Measurements from ENCODE around the gene BCORL1. TPM values are rescaled to one million over a fixed set of nuclear protein-coding genes. Genes with fewer than 3 reads are reported as not detected.

BCORL1 gene
- 10 to 100 TPM in 3 of 4 donors, 1 to 10 TPM in 1; 7.4 to 16.5 (median 11.5) TPM for total RNA-seq

- no peak within 1 kb of the TSS for H3K4me3 ChIP-seq
- no peaks in the 10 kb centered on the region for H3K27me3 ChIP-seq
- no peaks in the 10 kb centered on the region for H3K4me1 ChIP-seq
- H3K27ac ChIP-seq: peak within 1 kb of the TSS; percentile 52 to 76 (median 66)
- H3K36me3 ChIP-seq: no peaks in the 10 kb centered on the region
- peak; percentile 89 to 95 (median 89) for DNase-seq
- TF ChIP-seq CTCF (IDR thresholded peaks at IDR 0.05): no peak
- TF ChIP-seq POLR2A (IDR thresholded peaks at IDR 0.05): peak; percentile 62 to 71
- no peaks in the 10 kb centered on the region for H3K9me3 ChIP-seq
Observed at GRCh38 chrX:129982300-129983251, at the start of gene BCORL1. Gene BCORL1 (plus strand): TSS chrX:129982635. CDS start chrX:130005232, 22,597 bp downstream.

- DNase-seq: peak in 2 of 3 donors; percentile 54 to 59
- peak overlapping the region; percentile 35 to 66 (median 58) for H3K4me3 ChIP-seq
- H3K36me3 ChIP-seq: no peaks in the 10 kb centered on the region
- no peaks in the 10 kb centered on the region for H3K27me3 ChIP-seq
- H3K9me3 ChIP-seq: no peaks in the 10 kb centered on the region
- no peaks in the 10 kb centered on the region for H3K4me1 ChIP-seq
- TF ChIP-seq CTCF (IDR thresholded peaks at IDR 0.05): no peak
- no peak for TF ChIP-seq POLR2A (IDR thresholded peaks at IDR 0.05)
- H3K27ac ChIP-seq: peak overlapping the region in 3 of 4 donors; percentile 64 to 94 (median 78)
Observed at GRCh38 chrX:129932821-129933321, 49.6 kb upstream of the BCORL1 start.

GRCh38 chrX:129933700-129934099 lies 48.7 kb upstream of the BCORL1 start:
- Histone ChIP-seq H3K27ac (no peak overlapping the region), H3K9me3 (no peaks in the 10 kb centered on the region), H3K4me3 (no peak overlapping the region), H3K36me3 (no peaks in the 10 kb centered on the region), H3K4me1 (no peaks in the 10 kb centered on the region), H3K27me3 (no peaks in the 10 kb centered on the region)
- TF ChIP-seq CTCF (IDR thresholded peaks at IDR 0.05): no peak
- TF ChIP-seq POLR2A (IDR thresholded peaks at IDR 0.05): no peak
- no peak for DNase-seq

GRCh38 chrX:129934461-129934860 lies 48.0 kb upstream of the BCORL1 start:
- Histone ChIP-seq H3K4me3 (no peak overlapping the region), H3K27ac (no peak overlapping the region), H3K27me3 (no peaks in the 10 kb centered on the region), H3K4me1 (no peaks in the 10 kb centered on the region), H3K9me3 (no peaks in the 10 kb centered on the region), H3K36me3 (no peaks in the 10 kb centered on the region)
- TF ChIP-seq POLR2A (IDR thresholded peaks at IDR 0.05) (no peak), CTCF (IDR thresholded peaks at IDR 0.05) (no peak)
- DNase-seq: no peak

- no peaks in the 10 kb centered on the region for H3K27me3 ChIP-seq
- H3K36me3 ChIP-seq: no peaks in the 10 kb centered on the region
- H3K4me3 ChIP-seq: no peak overlapping the region
- TF ChIP-seq POLR2A (IDR thresholded peaks at IDR 0.05) (no peak), CTCF (IDR thresholded peaks at IDR 0.05) (no peak)
- no peaks in the 10 kb centered on the region for H3K9me3 ChIP-seq
- no peak overlapping the region for H3K27ac ChIP-seq
- H3K4me1 ChIP-seq: no peaks in the 10 kb centered on the region
- no peak for DNase-seq
Observed at GRCh38 chrX:129934952-129935351, 47.5 kb upstream of the BCORL1 start.

All from Peyer's patch (tissue), 4 donors.